H1 (cell line): Measurements from ENCODE around the gene SCAF1. TPM values are rescaled to one million over a fixed set of nuclear protein-coding genes. Genes with fewer than 3 reads are reported as not detected.

Source experiments
- CTCF ChIA-PET: fragments of 300-600 bp; sonication (Branson Sonifier 250); formaldehyde crosslinking; loops from one replicate; lab custom pipeline; 2021; ENCODE audit not compliant: partially characterized antibody; lab: Charles Lee
- POLR2A ChIA-PET: fragments of 300-600 bp; sonication (Branson Sonifier 250); formaldehyde crosslinking; loops from one replicate; lab custom pipeline; 2021; ENCODE audit warnings: inconsistent platforms; ENCODE audit not compliant: partially characterized antibody; lab: Charles Lee
- DNase-seq, 2 experiments: peaks; one replicate each; pipeline versions ENCODE4 v3.0.0 to v3.0.0-alpha.2; 2010 to 2022; ENCODE audit warnings: low spot score in 2 of 2, low read depth in 1 of 2, mixed read lengths in 1 of 2
- FAIRE-seq: peaks from 2 replicates; lab custom pipeline; 2011; peaks lifted over from hg19 to GRCh38; lab: Jason Lieb, UNC
- H2AFZ ChIP-seq: 2 replicates; pipeline ENCODE4 v1.8.1; 2012; ENCODE audit warnings: low read length, inconsistent platforms
- H2AK5ac ChIP-seq: 2 replicates; pipeline ENCODE4 v1.6.1; 2013; ENCODE audit warnings: low read depth, low read length
- H2BK120ac ChIP-seq: replicated peaks from 2 replicates; pipeline ENCODE3; 2013; ENCODE audit warnings: low read depth, low read length, inconsistent platforms
- H2BK12ac ChIP-seq: 2 replicates; pipeline ENCODE4 v1.6.1; 2013; ENCODE audit warnings: low read depth, low read length
- H2BK15ac ChIP-seq: 2 replicates; pipeline ENCODE4 v1.6.1; 2013; ENCODE audit warnings: low read length
- H2BK20ac ChIP-seq: 2 replicates; pipeline ENCODE4 v1.6.1; 2013; ENCODE audit warnings: low read length
- H2BK5ac ChIP-seq: 2 replicates; pipeline ENCODE4 v1.6.1; 2013; ENCODE audit warnings: low read depth, low read length
- H3K14ac ChIP-seq: 2 replicates; pipeline ENCODE4 v1.6.1; 2013; ENCODE audit warnings: inconsistent platforms; ENCODE audit not compliant: insufficient read length
- H3K18ac ChIP-seq: 2 replicates; pipeline ENCODE4 v1.6.1; 2013; ENCODE audit warnings: low read length; ENCODE audit errors: extremely low read depth
- H3K23ac ChIP-seq: 2 replicates; pipeline ENCODE4 v1.6.1; 2013; ENCODE audit warnings: inconsistent platforms; ENCODE audit not compliant: insufficient read length
- H3K23me2 ChIP-seq: 2 replicates; pipeline ENCODE4 v1.6.1; 2013; ENCODE audit warnings: low read depth, low read length
- H3K27ac ChIP-seq: 2 replicates; pipeline ENCODE4 v1.6.1; 2011; ENCODE audit warnings: low read depth, low read length, inconsistent platforms
- H3K27me3 ChIP-seq, 4 experiments: replicated peaks in 1 of 4; 1 replicate in 1 of 4; 2 replicates in 3 of 4; pipeline versions ENCODE4 v1.6.1 to v1.8.1; 2011 to 2013; ENCODE audit warnings: low read length in 3 of 4, mild to moderate bottlenecking in 3 of 4, inconsistent platforms in 2 of 4, mixed read lengths in 2 of 4, moderate library complexity in 1 of 4; ENCODE audit not compliant: control insufficient read depth in 3 of 4, insufficient read depth in 3 of 4; ENCODE audit errors: extremely low read depth in 1 of 4
- H3K36me3 ChIP-seq, 4 experiments: 2 replicates each; pipeline versions ENCODE4 v1.6.1 to v1.8.1; 2011 to 2013; ENCODE audit warnings: mild to moderate bottlenecking in 4 of 4, low read length in 3 of 4, moderate library complexity in 2 of 4, control low read depth in 1 of 4, inconsistent platforms in 1 of 4; ENCODE audit not compliant: insufficient read depth in 4 of 4, control insufficient read depth in 2 of 4
- H3K4ac ChIP-seq: replicated peaks from 2 replicates; pipeline ENCODE3; 2013; ENCODE audit warnings: low read length, low read depth, mixed read lengths, inconsistent platforms; ENCODE audit not compliant: insufficient read length
- H3K4me1 ChIP-seq, 4 experiments: replicated peaks in 1 of 4; 1 replicate in 1 of 4; 2 replicates in 3 of 4; pipeline versions ENCODE4 v1.6.1 to v1.8.1; 2011 to 2013; ENCODE audit warnings: low read length in 3 of 4, inconsistent platforms in 2 of 4, mixed read lengths in 1 of 4; ENCODE audit not compliant: insufficient read depth in 4 of 4, control insufficient read depth in 3 of 4
- H3K4me2 ChIP-seq, 2 experiments: 2 replicates each; pipeline versions ENCODE4 v1.6.1 to v1.8.1; 2011 to 2013; ENCODE audit warnings: low read depth in 2 of 2, low read length in 2 of 2, control low read depth in 1 of 2, inconsistent platforms in 1 of 2, mild to moderate bottlenecking in 1 of 2; ENCODE audit not compliant: insufficient read depth in 1 of 2
- H3K4me3 ChIP-seq, 4 experiments: fragments of 200-600, 300-600 bp in 1 of 4; sonication (generic), shearing (Covaris generic), sonication (Bioruptor Twin) in 1 of 4; 2 replicates each; pipeline versions ENCODE4 v1.5.1 to v1.8.1; 2011 to 2016; ENCODE audit warnings: low read length in 4 of 4, low read depth in 3 of 4, control low read depth in 2 of 4, inconsistent platforms in 2 of 4, mild to moderate bottlenecking in 2 of 4, mixed read lengths in 1 of 4, moderate library complexity in 1 of 4; ENCODE audit not compliant: insufficient read depth in 2 of 4; ENCODE audit errors: extremely low read depth in 1 of 4
- H3K56ac ChIP-seq: replicated peaks from 2 replicates; pipeline ENCODE3; 2013; ENCODE audit warnings: low read depth, mild to moderate bottlenecking, mixed read lengths, low read length, inconsistent platforms; ENCODE audit not compliant: insufficient read length
- H3K79me1 ChIP-seq: 2 replicates; pipeline ENCODE4 v1.6.1; 2013; ENCODE audit warnings: low read depth, low read length, control low read depth
- H3K79me2 ChIP-seq, 2 experiments: 2 replicates each; pipeline versions ENCODE4 v1.6.1 to v1.8.1; 2012 to 2013; ENCODE audit warnings: low read length in 2 of 2, mild to moderate bottlenecking in 2 of 2, inconsistent platforms in 1 of 2; ENCODE audit not compliant: insufficient read depth in 2 of 2, control insufficient read depth in 1 of 2
- H3K9ac ChIP-seq, 4 experiments: replicated peaks in 1 of 4; 1 replicate in 1 of 4; 2 replicates in 3 of 4; pipeline versions ENCODE4 v1.6.1 to v1.8.1; 2011 to 2013; ENCODE audit warnings: low read depth in 3 of 4, low read length in 3 of 4, control low read depth in 2 of 4, mild to moderate bottlenecking in 2 of 4, moderate library complexity in 2 of 4, inconsistent platforms in 1 of 4; ENCODE audit errors: extremely low read depth in 1 of 4
- H3K9me3 ChIP-seq, 2 experiments: 2 replicates each; pipeline versions ENCODE4 v1.6.1 to v1.8.1; 2012 to 2013; ENCODE audit warnings: mild to moderate bottlenecking in 2 of 2, moderate library complexity in 2 of 2, control low read depth in 1 of 2, inconsistent platforms in 1 of 2, low read depth in 1 of 2, low read length in 1 of 2, mixed read lengths in 1 of 2; ENCODE audit not compliant: insufficient read depth in 2 of 2
- H4K20me1 ChIP-seq, 2 experiments: replicated peaks in 1 of 2; 2 replicates each; pipeline versions ENCODE3 to v1.8.1; 2011 to 2013; ENCODE audit warnings: inconsistent platforms in 2 of 2, low read length in 2 of 2, mild to moderate bottlenecking in 1 of 2; ENCODE audit not compliant: insufficient read depth in 2 of 2, control insufficient read depth in 1 of 2
- H4K5ac ChIP-seq: 2 replicates; pipeline ENCODE4 v1.6.1; 2013; ENCODE audit warnings: low read length, low read depth, mixed read lengths, inconsistent platforms; ENCODE audit not compliant: insufficient read length
- H4K8ac ChIP-seq: 2 replicates; pipeline ENCODE4 v1.8.0; 2013; ENCODE audit warnings: mild to moderate bottlenecking, moderate library complexity, low read length, inconsistent platforms; ENCODE audit not compliant: insufficient read depth; ENCODE audit errors: extremely low read depth
- H4K91ac ChIP-seq: replicated peaks from 2 replicates; pipeline ENCODE3; 2013; ENCODE audit warnings: low read length, mixed read lengths, inconsistent platforms; ENCODE audit not compliant: insufficient read length
- ASH2L ChIP-seq: fragments of 200-600, 300-600 bp; sonication (generic); IDR thresholded peaks from one replicate; pipeline ENCODE4 v1.7.1; 2017; ENCODE audit warnings: low read length
- TAF7 ChIP-seq: optimal IDR thresholded peaks from 2 replicates; pipeline ENCODE3; 2011; ENCODE audit warnings: low read depth, mild to moderate bottlenecking, inconsistent platforms, low read length, moderate library complexity, borderline replicate concordance
- WGBS, 2 experiments: shearing (Covaris generic) in 1 of 2; methylation state at CpG; one replicate each; pipeline versions ENCODE4 v1.1.6 to v1.1.7; 2013 to 2015; ENCODE audit warnings: low lambda C conversion rate in 2 of 2, mixed read lengths in 2 of 2, inconsistent platforms in 1 of 2, low coverage in 1 of 2, missing lambda C conversion rate in 1 of 2; ENCODE audit not compliant: insufficient replicate concordance in 2 of 2, insufficient coverage in 1 of 2, insufficient read length in 1 of 2; ENCODE audit errors: extremely low coverage in 1 of 2, missing lambda C conversion rate in 1 of 2; 5-methylcytosine and 5-hydroxymethylcytosine counted together
- polyA plus RNA-seq, 7 experiments: library from polyadenylated mRNA; depleted of rRNA in 3 of 7; stranded (reverse) in 5 of 7; unstranded in 2 of 7; fragments of >200 nt in 5 of 7; fragments of 200-250 nt in 2 of 7; gene quantifications; 1 replicate in 5 of 7; 2 replicates in 1 of 7; 4 replicates in 1 of 7; pipeline versions ENCODE4 v1.2.1 to v1.2.3, GENCODE V29; 2011 to 2013; ENCODE audit warnings: missing spikeins in 2 of 7, mixed read lengths in 2 of 7
- total RNA-seq: library from RNA; stranded (reverse); fragmentation: NEBNext Ultra II Directional; extraction: Animal tissue kit (Norgen Biotek cat#: 25700); gene quantifications from 2 replicates; pipeline ENCODE4 v1.2.1, GENCODE V29; 2021

The SCAF1 gene
- total and polyA plus RNA-seq, 2 of the 8 experiments (the other 6 are each of a cell fraction or from before 2014, with no cell fraction given) = 9.7 to 81.7 TPM

DNA sequence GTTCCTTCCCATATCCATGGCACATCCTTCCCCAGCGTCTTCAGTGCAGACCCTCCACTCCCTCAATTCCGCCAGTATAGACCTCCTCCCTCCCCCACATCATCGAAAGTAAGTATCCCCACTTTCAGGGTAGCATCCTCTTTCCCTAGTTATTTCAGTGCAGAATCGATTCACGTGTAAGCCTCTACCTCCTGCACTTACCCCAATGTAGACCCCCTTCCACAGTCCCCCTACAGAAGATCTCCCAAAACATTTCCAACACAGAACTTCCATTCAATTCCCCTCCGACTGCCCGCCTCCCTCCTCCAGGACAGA lies 23.0 kb downstream of the SCAF1 start:
- Histone ChIP-seq H3K4me1 (peaks cover 0 to 7% (median 2%) of the 10 kb centered on the region in 4 experiments; a peak in 4 of 7 replicates), H4K91ac (peak overlapping the region; percentile 54), H3K56ac (peak overlapping the region; percentile 86), H4K20me1 (peaks cover 9 to 10% of the 10 kb centered on the region in 2 experiments), H3K18ac (peak overlapping the region; percentile 96), H3K4me2 (peak overlapping the region; percentile 85 to 89), H2BK5ac (peak overlapping the region; percentile 86), H3K9me3 (peaks cover 7% of the 10 kb centered on the region in 2 experiments), H4K5ac (peak overlapping the region; percentile 90), H2BK20ac (no peak overlapping the region), H3K36me3 (peaks cover 12 to 38% (median 28%) of the 10 kb centered on the region in 4 experiments; a peak in 7 of 8 replicates), H3K79me2 (peaks cover 5 to 32% of the 10 kb centered on the region in 2 experiments; a peak in 2 of 4 replicates), H3K4me3 (peak overlapping the region; percentile 89 to 98 (median 96)), H2AK5ac (peak overlapping the region; percentile 66; the same call in 1 of the 2 replicates), H4K8ac (peak overlapping the region; percentile 69; the same call in 1 of the 2 replicates), H2BK15ac (no peak overlapping the region), H3K27me3 (no peaks in the 10 kb centered on the region), H3K4ac (no peak overlapping the region), H3K79me1 (peaks cover 5% of the 10 kb centered on the region), H2BK12ac (peak overlapping the region; percentile 43; the same call in 1 of the 2 replicates), H3K23ac (no peak overlapping the region), H3K9ac (peak overlapping the region; percentile 49 to 92 (median 80))
- CTCF ChIA-PET = interaction anchor here (1.3 to 2.3 kb wide), 6 partner anchors 10 to 25 kb away, joined by 4 to 13 read pairs (median 6); partner anchors contain the start of gene ADM5
- FAIRE-seq = no peak
- WGBS, 2 experiments = 2% methylated on average over 7 of the region's 7 CpGs; no CpG with 5 or more reads in 1 of the 2 experiments
- peak; percentile 5 for TF ChIP-seq ASH2L
- no peak for TF ChIP-seq TAF7
- TF ChIP-seq, all 59 proteins: peak for 1
- H2AFZ ChIP-seq = no peak overlapping the region
- DNase-seq = no peak
- H3K27ac ChIP-seq = peak overlapping the region; percentile 72
- POLR2A ChIA-PET = interaction anchor here (0.8 to 18.0 kb wide), 12 partner anchors 9 to 144 kb away, joined by 3 to 275 read pairs (median 8); partner anchors contain the start of genes ADM5, CPT1C, NOSIP and PRMT1
- peaks cover 15% of the 10 kb centered on the region for H3K23me2 ChIP-seq
- no peak overlapping the region for H3K14ac ChIP-seq
- no peak overlapping the region for H2BK120ac ChIP-seq
